ENCODE data around the gene LEF1.

GRCh38 chr4:108199881-108200280 is 31.1 kb upstream of the LEF1 start:
- TF ChIP-seq CTCF (IDR thresholded peaks at IDR 0.05) (no peak), EZH2 (IDR thresholded peaks at IDR 0.05) (no peak)

Data from neural progenitor cell (in vitro differentiated cells).